NCI-H1436 treated with DMSO at 0.1 percent for 48 hours (cell line): Measurements from ENCODE around the gene SLC25A51.
"Not testable (repeated sequence)": the region's sequence is repeated elsewhere in the genome, so short reads cannot be mapped to it uniquely, and the experiment has no call there.

ENCODE experiments used
- DNase-seq: peaks from one replicate; lab custom pipeline; 2025; lab: John Stamatoyannopoulos, UW

Gene SLC25A51

DNA sequence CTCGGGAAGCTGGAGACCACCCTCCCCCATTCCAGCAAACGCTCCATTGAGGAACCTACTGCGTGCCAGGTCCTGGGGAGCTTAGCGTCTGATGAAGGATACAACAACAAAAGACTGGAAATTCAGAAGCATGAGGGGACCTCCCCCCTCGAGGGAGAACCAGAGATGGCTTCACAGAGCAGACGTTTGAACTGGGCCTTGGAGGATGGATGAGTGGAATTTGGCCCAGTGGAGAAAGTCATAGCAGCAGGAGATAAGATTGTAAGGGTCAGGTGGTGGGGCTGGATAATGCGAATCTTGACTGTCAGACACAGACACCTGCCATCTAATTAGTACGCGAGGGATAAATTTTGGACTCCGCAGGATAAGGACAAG, 1.2 kb upstream of the SLC25A51 start:
- DNase-seq: no peak

DNA sequence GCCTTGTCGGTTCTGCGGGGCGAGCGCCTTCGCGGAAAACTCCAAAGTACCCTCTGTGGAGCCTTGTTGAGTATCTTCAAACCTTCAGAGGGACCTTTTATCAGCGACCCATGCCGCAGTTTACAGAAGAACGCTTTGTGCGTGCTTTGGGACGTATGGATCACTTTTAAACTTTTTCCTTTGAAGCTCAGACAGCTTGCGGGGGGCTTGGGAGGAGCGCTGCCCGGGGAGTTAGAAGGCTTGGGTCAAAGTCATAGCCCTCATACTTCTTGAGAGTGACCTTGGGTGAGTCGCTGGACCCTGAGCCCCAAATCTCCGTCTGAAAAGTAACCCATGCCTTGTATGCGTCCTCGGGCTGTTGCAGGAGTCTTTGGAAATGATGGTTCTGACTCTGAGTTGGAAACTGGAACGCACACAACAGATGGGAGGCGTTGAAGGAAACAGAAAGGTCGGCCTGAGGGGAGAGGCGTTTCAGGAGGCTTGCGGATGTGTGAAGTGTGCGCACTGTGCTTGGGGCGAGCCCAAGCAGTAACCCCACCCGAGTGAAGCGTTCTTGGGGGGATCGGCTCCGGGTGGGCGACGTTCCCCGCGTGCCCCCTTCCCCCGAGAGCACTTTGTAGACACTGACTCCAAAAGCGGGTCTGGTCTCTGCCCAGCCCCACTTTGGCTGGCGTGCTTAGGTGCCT, 661 bp upstream of the SLC25A51 start:
- no peak for DNase-seq

DNA sequence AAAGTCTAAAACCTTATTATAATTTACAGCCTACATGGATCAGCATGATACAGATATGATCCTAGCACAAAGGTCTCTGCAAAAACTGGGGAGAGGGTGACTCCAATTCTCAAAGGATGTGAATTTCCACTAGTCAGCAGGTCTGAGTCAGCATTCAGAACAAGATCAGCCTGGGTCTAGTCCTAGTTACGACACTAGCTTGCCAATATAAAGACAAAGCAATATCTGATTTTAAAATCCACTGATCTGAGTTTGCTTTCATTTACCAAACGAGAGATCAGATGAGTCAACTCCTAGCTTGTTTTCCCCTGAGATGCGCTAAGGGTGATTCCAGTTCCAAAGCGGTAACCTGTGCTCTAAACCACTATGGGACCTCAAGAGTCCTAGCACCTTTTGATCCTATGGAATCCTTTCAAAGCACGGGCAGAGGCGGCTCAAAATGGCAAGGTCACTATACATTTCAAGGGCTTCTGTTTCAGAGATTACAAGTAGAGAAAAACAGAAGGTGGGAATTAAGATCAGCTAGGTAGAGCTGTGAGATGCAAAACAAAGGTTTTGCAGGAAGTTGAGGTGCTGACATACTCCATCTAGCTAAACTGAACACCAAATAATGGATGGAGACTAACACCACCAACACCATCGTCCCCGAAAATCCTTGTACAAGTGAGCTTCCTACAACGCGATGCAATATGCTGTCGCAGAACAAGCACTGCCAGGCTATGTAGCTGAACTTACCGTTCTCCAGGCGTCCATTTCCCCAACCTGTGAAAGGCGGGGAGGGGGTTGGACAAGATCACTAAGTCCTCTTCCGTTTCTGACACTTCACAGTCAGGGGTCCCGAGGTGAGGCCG, 906 bp downstream of the SLC25A51 start:
- DNase-seq: no peak

DNA sequence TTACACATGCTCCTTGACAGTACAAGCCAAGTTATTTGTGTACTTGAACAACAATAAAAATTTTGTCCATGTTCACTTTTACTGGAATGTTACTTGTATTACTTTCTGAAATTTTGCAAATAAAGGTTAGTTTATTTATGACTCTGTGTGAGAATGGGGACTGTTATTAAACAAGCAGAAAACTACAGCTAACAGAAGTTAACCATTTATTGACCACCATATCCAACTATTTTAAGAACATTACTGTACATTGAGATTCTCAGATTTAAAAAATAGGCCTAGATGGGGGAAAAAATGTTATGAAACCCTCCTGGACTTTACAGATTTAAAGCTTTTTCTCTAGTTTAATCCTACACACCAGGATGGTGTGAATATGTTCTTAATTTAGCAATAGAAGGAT, 1.8 kb downstream of the SLC25A51 start:
- no peak for DNase-seq

- DNase-seq: no peak
Measured at GRCh38 chr9:37899041-37899440, 4.9 kb downstream of the SLC25A51 start.

- DNase-seq: no peak
Measured at GRCh38 chr9:37897665-37898064, 6.3 kb downstream of the SLC25A51 start.

DNA sequence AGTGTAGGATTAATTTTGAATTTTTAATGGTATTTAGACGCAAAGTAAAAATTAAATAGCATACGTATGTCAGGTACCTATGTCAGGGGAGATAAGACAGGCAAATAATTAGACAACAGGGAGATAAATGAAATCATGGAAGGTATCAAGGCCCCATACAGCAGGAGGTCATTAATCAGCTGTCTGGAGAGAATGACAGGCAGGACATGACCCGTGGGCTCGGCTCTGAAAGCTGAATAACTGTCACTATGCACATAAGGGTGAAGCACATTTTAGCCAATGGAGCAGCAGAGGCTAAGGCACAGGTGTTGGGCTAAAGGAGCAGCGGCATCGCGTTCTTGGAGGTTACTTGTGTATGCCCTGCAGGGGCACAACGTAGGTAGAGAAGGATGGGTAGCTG, 11.9 kb downstream of the SLC25A51 start:
- DNase-seq: no peak

GRCh38 chr9:37891042-37891441, 12.9 kb downstream of the SLC25A51 start:
- not testable (repeated sequence) for DNase-seq

GRCh38 chr9:37889536-37889935, 14.4 kb downstream of the SLC25A51 start:
- no peak for DNase-seq

GRCh38 chr9:37887977-37888583, 15.8 kb downstream of the SLC25A51 start:
- DNase-seq: not testable (repeated sequence)

DNA sequence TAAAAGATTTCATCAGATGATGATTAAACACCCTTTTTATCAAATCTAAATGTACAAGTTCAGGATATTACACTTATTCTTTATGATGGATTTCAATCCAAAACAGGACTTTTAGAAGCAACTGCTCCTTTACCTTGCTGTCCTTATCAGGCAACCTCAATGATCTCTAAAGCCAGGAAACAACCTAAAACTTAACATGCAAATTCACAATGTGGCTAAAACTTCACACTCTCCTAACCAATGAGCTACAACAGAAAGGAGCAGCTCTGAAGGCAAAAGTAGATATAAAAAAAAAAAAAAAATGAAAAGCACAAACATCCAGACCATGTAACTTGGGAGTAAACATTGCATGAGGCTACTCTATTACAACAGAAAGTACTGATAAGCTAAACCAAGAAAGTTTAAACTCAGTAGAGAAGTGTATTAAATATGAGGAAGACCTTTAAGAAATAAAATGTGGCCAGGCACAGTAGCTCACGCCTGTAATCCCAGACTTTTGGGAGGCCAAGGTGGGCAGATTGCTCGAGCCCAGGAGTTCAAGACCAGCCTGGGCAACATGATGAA, 22.9 kb downstream of the SLC25A51 start:
- DNase-seq: no peak

- DNase-seq: no peak
Measured at GRCh38 chr9:37876376-37876775, 27.6 kb downstream of the SLC25A51 start.

GRCh38 chr9:37873955-37874354, 30.0 kb downstream of the SLC25A51 start:
- DNase-seq: no peak

GRCh38 chr9:37870799-37871176, 33.1 kb downstream of the SLC25A51 start:
- no peak for DNase-seq

GRCh38 chr9:37870081-37870798, 33.7 kb downstream of the SLC25A51 start:
- DNase-seq: no peak

GRCh38 chr9:37862530-37862929, 41.4 kb downstream of the SLC25A51 start:
- no peak for DNase-seq

DNA sequence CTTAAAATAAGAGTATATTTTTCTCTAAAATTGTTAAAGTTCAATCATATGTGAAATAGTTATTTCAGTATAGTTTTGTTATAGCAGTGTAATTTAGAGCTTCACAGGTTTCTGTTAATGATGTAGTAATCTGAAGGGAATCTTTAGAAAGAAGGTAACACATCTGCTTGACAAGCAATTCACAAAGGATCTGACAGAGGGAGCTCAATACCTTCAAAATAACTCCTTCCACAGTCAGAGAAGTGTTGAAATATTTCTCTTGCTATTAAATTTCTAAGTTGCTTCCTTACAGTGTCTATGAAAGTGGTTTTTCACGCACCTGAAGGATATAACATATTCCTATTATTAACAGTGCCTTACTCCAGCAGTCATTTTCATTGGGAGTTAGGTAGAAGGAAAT, 44.9 kb downstream of the SLC25A51 start:
- DNase-seq: no peak

GRCh38 chr9:37856551-37856950, 47.4 kb downstream of the SLC25A51 start:
- no peak for DNase-seq

- DNase-seq: no peak
Measured at GRCh38 chr9:37852222-37852621, 51.7 kb downstream of the SLC25A51 start.

DNA sequence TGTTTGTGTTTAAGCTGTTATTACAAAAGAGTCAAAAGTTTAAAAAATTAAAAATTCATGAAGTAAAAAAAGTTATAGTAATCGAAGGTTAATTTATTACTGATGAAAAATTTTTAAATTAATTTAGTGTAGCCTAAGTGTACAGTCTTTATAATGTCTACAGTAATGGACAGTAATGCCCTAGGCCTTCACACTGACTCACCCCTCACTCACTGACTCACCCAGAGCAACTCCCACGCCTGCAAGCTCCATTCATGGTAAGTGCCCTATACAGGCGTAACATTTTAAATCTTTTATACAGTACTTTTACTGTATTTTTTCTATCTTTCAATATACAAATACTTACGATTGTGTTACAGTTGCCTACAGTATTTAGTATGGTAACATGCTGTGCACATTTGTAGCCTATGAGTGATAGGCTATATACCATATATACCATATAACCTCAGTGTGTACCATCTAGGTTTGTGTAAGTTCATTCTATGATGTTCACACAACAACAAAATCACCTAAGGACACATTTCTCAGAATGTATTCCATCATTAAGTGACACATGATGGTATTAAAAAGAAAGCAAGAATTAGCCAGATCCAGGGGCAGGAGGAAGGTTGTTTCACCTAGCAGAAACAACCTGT, 63.2 kb downstream of the SLC25A51 start:
- no peak for DNase-seq
